Smooth muscle cell (in vitro differentiated cells): ENCODE results near the gene TMEM242. TPM values are rescaled to one million over a fixed set of nuclear protein-coding genes. Genes with fewer than 3 reads are reported as not detected.

Experiments used
- DNase-seq: peaks from one replicate; lab custom pipeline; 2025; ENCODE audit not compliant: unreplicated experiment; lab: John Stamatoyannopoulos, UW
- H2AFZ ChIP-seq: fragments of 200-600 bp; sonication (generic); 2 replicates; pipeline ENCODE4 v1.6.0; 2016; ENCODE audit warnings: antibody characterized with exemption, low read depth, mild to moderate bottlenecking
- H3F3A ChIP-seq: fragments of 200-600 bp; sonication (generic); 2 replicates; pipeline ENCODE4 v1.6.0; 2017; ENCODE audit warnings: antibody characterized with exemption, low read depth
- H3K27ac ChIP-seq: fragments of 200-600 bp; sonication (generic); 2 replicates; pipeline ENCODE4 v1.5.1; 2016; ENCODE audit warnings: low read depth, mild to moderate bottlenecking
- H3K27me3 ChIP-seq: fragments of 200-600 bp; sonication (generic); 2 replicates; pipeline ENCODE4 v1.6.1; 2016; ENCODE audit warnings: low read depth, mild to moderate bottlenecking
- H3K36me3 ChIP-seq: fragments of 200-600 bp; sonication (generic); 2 replicates; pipeline ENCODE4 v1.5.1; 2016; ENCODE audit warnings: low read depth
- H3K4me1 ChIP-seq: fragments of 200-600 bp; sonication (generic); 2 replicates; pipeline ENCODE4 v1.5.1; 2016; ENCODE audit warnings: low read depth
- H3K4me2 ChIP-seq: fragments of 200-600 bp; sonication (generic); 2 replicates; pipeline ENCODE4 v1.6.0; 2016; ENCODE audit warnings: mild to moderate bottlenecking
- H3K4me3 ChIP-seq: fragments of 200-600 bp; sonication (generic); 2 replicates; pipeline ENCODE4 v1.5.1; 2016; ENCODE audit warnings: mild to moderate bottlenecking
- H3K79me2 ChIP-seq: fragments of 200-600 bp; sonication (generic); 2 replicates; pipeline ENCODE4 v1.6.0; 2016; ENCODE audit warnings: low read depth, mild to moderate bottlenecking
- H3K9ac ChIP-seq: fragments of 200-600 bp; sonication (generic); 2 replicates; pipeline ENCODE4 v1.6.0; 2016; ENCODE audit warnings: low read depth
- H3K9me3 ChIP-seq: fragments of 200-600 bp; sonication (generic); replicated peaks from 2 replicates; pipeline ENCODE4 v1.5.1; 2016; ENCODE audit warnings: low read depth
- H4K20me1 ChIP-seq: fragments of 200-600 bp; sonication (generic); 2 replicates; pipeline ENCODE4 v1.6.0; 2016; ENCODE audit warnings: low read depth
- CTCF ChIP-seq: fragments of 200-600 bp; sonication (generic); IDR thresholded peaks from 2 replicates; pipeline ENCODE4 v1.5.1; 2017; ENCODE audit warnings: borderline replicate concordance, mild to moderate bottlenecking, antibody characterized with exemption; ENCODE audit not compliant: insufficient read depth, poor library complexity, severe bottlenecking
- WGBS: methylation state at CpG from one replicate; pipeline ENCODE4 v1.1.7; 2016; ENCODE audit warnings: low lambda C conversion rate; 5-methylcytosine and 5-hydroxymethylcytosine counted together
- polyA plus RNA-seq: library from polyadenylated mRNA; unstranded; fragments of >200 nt; fragmentation: Nextera tagmentation; extraction: Ambion mirVana; gene quantifications from 2 replicates; pipeline ENCODE4 v1.2.1, GENCODE V29; 2016
- total RNA-seq: library from RNA; depleted of rRNA; stranded (reverse); fragments of >200 nt; gene quantifications from 2 replicates; pipeline ENCODE4 v1.2.3, GENCODE V29; 2014

Gene TMEM242
- total and polyA plus RNA-seq, 2 experiments from 2014 or later = 7.0 to 13.3 TPM

DNA sequence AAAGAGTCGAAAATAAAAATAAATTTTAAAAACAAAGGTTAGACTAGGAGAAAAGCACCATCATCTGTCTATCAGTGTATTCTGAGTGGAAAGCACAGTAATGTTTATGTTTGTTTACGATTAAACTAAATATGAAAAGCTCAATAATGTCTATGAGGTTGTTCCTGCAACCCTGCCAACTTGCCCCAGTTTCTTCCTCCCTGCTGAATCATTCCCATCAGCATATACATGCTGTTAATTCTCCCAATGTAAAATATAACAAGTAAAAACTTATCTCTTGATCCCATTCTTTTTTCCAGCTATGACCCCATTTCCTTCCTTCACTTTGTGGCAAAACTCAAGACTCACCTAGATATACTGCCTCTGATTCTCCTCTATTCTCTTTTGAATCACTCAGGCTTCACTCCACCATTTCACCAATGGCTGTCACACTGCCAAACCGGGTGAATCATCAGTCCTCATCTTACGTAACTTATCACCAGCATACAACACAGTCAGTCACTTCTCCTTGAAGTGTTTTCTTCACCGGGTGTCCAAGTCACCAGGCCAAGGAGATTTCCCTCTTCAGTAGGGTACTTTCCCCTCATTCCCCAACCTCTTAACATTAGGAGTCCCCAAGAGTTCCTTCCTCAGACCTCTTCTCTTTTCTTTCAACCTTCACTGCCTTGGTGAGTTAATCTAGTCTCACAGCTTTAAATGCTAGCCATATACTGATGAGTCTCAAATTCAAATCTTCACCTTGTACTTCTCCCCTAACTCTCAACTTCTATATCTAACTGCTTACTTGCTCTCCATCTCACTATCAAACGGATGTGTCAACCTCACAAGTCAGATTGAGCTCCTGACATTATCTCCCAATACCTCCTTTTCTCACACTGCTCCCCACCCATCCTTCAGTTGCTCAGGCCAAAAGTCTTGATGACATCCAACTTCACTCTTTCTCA, 6.2 kb downstream of the TMEM242 start:
- WGBS = 60% methylated on average over 6 of the region's 6 CpGs
- no peak overlapping the region for H2AFZ ChIP-seq
- H3K4me3 ChIP-seq = no peak overlapping the region
- peaks cover 7% of the 10 kb centered on the region for H3F3A ChIP-seq
- H3K9me3 ChIP-seq = no peaks in the 10 kb centered on the region
- no peaks in the 10 kb centered on the region for H3K27me3 ChIP-seq
- peak overlapping the region; percentile 12 for H3K27ac ChIP-seq
- H3K4me1 ChIP-seq = peaks cover under 1% of the 10 kb centered on the region
- DNase-seq = no peak
- H3K36me3 ChIP-seq = peaks cover 8% of the 10 kb centered on the region
- H4K20me1 ChIP-seq = no peaks in the 10 kb centered on the region
- H3K79me2 ChIP-seq = peaks cover 6% of the 10 kb centered on the region
- no peak for TF ChIP-seq CTCF
- H3K9ac ChIP-seq = no peak overlapping the region
- H3K4me2 ChIP-seq = no peak overlapping the region

- Histone ChIP-seq H3K9ac (no peak overlapping the region), H3K79me2 (no peaks in the 10 kb centered on the region), H2AFZ (no peak overlapping the region), H3K36me3 (peaks cover 8% of the 10 kb centered on the region), H3K4me3 (no peak overlapping the region), H3K4me1 (no peaks in the 10 kb centered on the region), H3K27me3 (no peaks in the 10 kb centered on the region), H3F3A (peaks cover 7% of the 10 kb centered on the region), H3K4me2 (no peak overlapping the region), H3K9me3 (no peaks in the 10 kb centered on the region), H3K27ac (peak overlapping the region; percentile 6), H4K20me1 (peaks cover 2% of the 10 kb centered on the region)
- DNase-seq = no peak
- WGBS = 47% methylated on average over 7 of the region's 7 CpGs
- peak; percentile 67 for TF ChIP-seq CTCF
Measured at GRCh38 chr6:157314705-157315321, 8.5 kb downstream of the TMEM242 start.

DNA sequence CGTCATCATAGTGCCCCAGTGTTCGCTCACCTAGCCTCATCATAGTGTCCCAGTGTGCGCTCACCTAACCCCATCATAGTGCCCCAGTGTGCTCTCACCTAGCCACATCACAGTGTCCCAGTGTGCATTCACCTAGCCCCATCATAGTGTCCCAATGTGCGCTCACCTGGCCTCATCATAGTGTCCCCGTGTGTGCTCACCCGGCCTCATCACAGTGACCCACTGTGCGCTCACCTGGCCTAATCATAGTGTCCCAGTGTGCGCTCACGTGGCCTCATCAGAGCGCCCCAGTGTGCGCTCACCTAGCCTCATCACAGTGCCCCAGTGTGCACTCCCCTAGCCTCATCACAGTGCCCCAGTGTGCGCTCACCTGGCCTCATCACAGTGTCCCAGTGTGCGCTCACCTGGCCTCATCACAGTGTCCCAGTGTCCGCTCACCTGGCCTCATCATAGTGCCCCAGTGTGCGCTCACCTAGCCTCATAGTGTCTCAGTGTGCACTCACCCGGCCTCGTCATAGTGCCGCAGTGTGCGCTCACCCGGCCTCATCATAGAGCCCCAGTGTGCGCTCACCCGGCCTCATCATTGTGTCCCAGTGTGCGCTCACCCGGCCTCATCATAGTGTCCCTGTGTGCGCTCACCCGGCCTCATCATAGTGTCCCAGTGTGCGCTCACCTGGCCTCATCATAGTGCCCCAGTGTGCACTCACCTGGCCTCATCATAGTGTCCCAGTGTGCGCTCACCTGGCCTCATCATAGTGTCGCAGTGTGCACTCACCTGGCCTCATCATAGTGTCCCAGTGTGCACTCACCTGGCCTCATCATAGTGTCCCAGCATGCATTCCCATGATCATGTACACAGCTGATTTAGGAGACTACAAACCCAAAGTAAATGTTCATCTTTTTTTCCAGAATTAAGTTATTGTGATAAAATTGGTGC, 9.5 kb downstream of the TMEM242 start:
- Histone ChIP-seq H2AFZ (no peak overlapping the region), H3K27me3 (no peaks in the 10 kb centered on the region), H3K4me2 (no peak overlapping the region), H4K20me1 (peaks cover 12% of the 10 kb centered on the region), H3K4me3 (no peak overlapping the region), H3K36me3 (peaks cover 8% of the 10 kb centered on the region), H3K79me2 (no peaks in the 10 kb centered on the region), H3K9ac (no peak overlapping the region), H3K27ac (no peak overlapping the region), H3F3A (peaks cover 7% of the 10 kb centered on the region), H3K9me3 (no peaks in the 10 kb centered on the region), H3K4me1 (no peaks in the 10 kb centered on the region)
- 76% methylated on average over 29 of the region's 29 CpGs for WGBS
- TF ChIP-seq CTCF = no peak
- DNase-seq = no peak
